ENCODE data around the gene FOXK1.

FOXK1 gene

GRCh38 chr7:4711634-4712033 lies 29.5 kb downstream of the FOXK1 start:
- peaks cover 13 to 94% (median 66%) of the 10 kb centered on the region in 11 experiments; a peak in 20 of 22 replicates for H3K36me3 ChIP-seq
- TF ChIP-seq Cebpa-rat (IDR thresholded peaks at IDR 0.05): no peak
- no peak overlapping the region for H3K9ac ChIP-seq
- peaks cover 21 to 58% (median 39%) of the 10 kb centered on the region in 10 experiments for H3K4me1 ChIP-seq
- H3K9me3 ChIP-seq (replicated peaks in 1 of 11): peaks cover 0 to 15% (median 0%) of the 10 kb centered on the region in 11 experiments; a peak in 1 of 22 replicates
- no peaks in the 10 kb centered on the region for H3K27me3 ChIP-seq
- H3K27ac ChIP-seq: peak overlapping the region in 3 of 11 experiments; percentile 2 to 56 (median 37); a peak in 3 of 22 replicates
- no peak overlapping the region for H3K4me3 ChIP-seq
- H3K4me2 ChIP-seq: peak overlapping the region in 6 of 11 experiments; percentile 7 to 66 (median 56); a peak in 7 of 22 replicates
- peaks cover 98 to 100% (median 100%) of the 10 kb centered on the region in 11 experiments for H4K20me1 ChIP-seq

GRCh38 chr7:4712281-4713182 lies 30.4 kb downstream of the FOXK1 start:
- Histone ChIP-seq H3K4me2 (peak overlapping the region; percentile 3 to 66 (median 36); a peak in 19 of 22 replicates), H3K27me3 (no peaks in the 10 kb centered on the region), H4K20me1 (peaks cover 98 to 100% (median 100%) of the 10 kb centered on the region in 11 experiments), H3K9ac (peak overlapping the region in 6 of 11 experiments; percentile 19 to 39 (median 28); a peak in 5 of 22 replicates), H3K4me1 (peaks cover 21 to 54% (median 37%) of the 10 kb centered on the region in 10 experiments), H3K36me3 (peaks cover 15 to 89% (median 68%) of the 10 kb centered on the region in 11 experiments; a peak in 20 of 22 replicates), H3K27ac (peak overlapping the region in 8 of 11 experiments; percentile 4 to 60 (median 31); a peak in 11 of 22 replicates), H3K4me3 (no peak overlapping the region), H3K9me3 (replicated peaks in 1 of 11) (peaks cover 0 to 15% (median 0%) of the 10 kb centered on the region in 11 experiments; a peak in 1 of 22 replicates)
- no peak for TF ChIP-seq Cebpa-rat (IDR thresholded peaks at IDR 0.05)

- H3K36me3 ChIP-seq: peaks cover 23 to 88% (median 73%) of the 10 kb centered on the region in 11 experiments; a peak in 21 of 22 replicates
- no peak for TF ChIP-seq Cebpa-rat (IDR thresholded peaks at IDR 0.05)
- no peaks in the 10 kb centered on the region for H3K27me3 ChIP-seq
- H3K4me1 ChIP-seq: peaks cover 21 to 54% (median 37%) of the 10 kb centered on the region in 10 experiments
- H3K27ac ChIP-seq: peak overlapping the region in 4 of 11 experiments; percentile 4 to 60 (median 36); a peak in 5 of 22 replicates
- peaks cover 98 to 100% (median 100%) of the 10 kb centered on the region in 11 experiments for H4K20me1 ChIP-seq
- H3K4me2 ChIP-seq: peak overlapping the region in 10 of 11 experiments; percentile 3 to 66 (median 42); a peak in 13 of 22 replicates
- no peak overlapping the region for H3K4me3 ChIP-seq
- H3K9me3 ChIP-seq (replicated peaks in 1 of 11): peaks cover 0 to 15% (median 0%) of the 10 kb centered on the region in 11 experiments; a peak in 1 of 22 replicates
- peak overlapping the region in 2 of 11 experiments; percentile 19 to 36; a peak in 2 of 22 replicates for H3K9ac ChIP-seq
Observed at GRCh38 chr7:4713183-4713784, 31.2 kb downstream of the FOXK1 start.

- Histone ChIP-seq H3K27ac (peak overlapping the region in 2 of 11 experiments; percentile 52 to 60; a peak in 4 of 22 replicates), H3K4me2 (peak overlapping the region in 1 of 11 experiments; percentile 66; a peak in 1 of 22 replicates), H3K36me3 (peaks cover 27 to 83% (median 68%) of the 10 kb centered on the region in 11 experiments; a peak in 21 of 22 replicates), H3K9ac (no peak overlapping the region), H4K20me1 (peaks cover 98 to 100% (median 100%) of the 10 kb centered on the region in 11 experiments), H3K27me3 (no peaks in the 10 kb centered on the region), H3K4me1 (peaks cover 21 to 54% (median 37%) of the 10 kb centered on the region in 10 experiments), H3K9me3 (replicated peaks in 1 of 11) (peaks cover 0 to 15% (median 0%) of the 10 kb centered on the region in 11 experiments; a peak in 1 of 22 replicates), H3K4me3 (no peak overlapping the region)
- no peak for TF ChIP-seq Cebpa-rat (IDR thresholded peaks at IDR 0.05)
Observed at GRCh38 chr7:4714161-4714700, 32.1 kb downstream of the FOXK1 start.

- Histone ChIP-seq H4K20me1 (peaks cover 98 to 100% (median 100%) of the 10 kb centered on the region in 11 experiments), H3K36me3 (peaks cover 20 to 82% (median 62%) of the 10 kb centered on the region in 11 experiments; a peak in 21 of 22 replicates), H3K9ac (peak overlapping the region in 1 of 11 experiments; percentile 11; a peak in 1 of 22 replicates), H3K4me3 (0 out of 20 replicates have a peak overlapping the region, but pooled peaks of 1 of the 10 experiments have one; percentile 15), H3K4me2 (peak overlapping the region in 6 of 11 experiments; percentile 13 to 60 (median 27); a peak in 10 of 22 replicates), H3K9me3 (replicated peaks in 1 of 11) (peaks cover 0 to 15% (median 0%) of the 10 kb centered on the region in 11 experiments; a peak in 1 of 22 replicates), H3K27ac (peak overlapping the region in 2 of 11 experiments; percentile 27 to 39; a peak in 3 of 22 replicates), H3K4me1 (peaks cover 23 to 56% (median 41%) of the 10 kb centered on the region in 10 experiments), H3K27me3 (no peaks in the 10 kb centered on the region)
- no peak for TF ChIP-seq Cebpa-rat (IDR thresholded peaks at IDR 0.05)
Observed at GRCh38 chr7:4714767-4715409, 32.8 kb downstream of the FOXK1 start.

GRCh38 chr7:4715410-4715776 lies 33.3 kb downstream of the FOXK1 start:
- peaks cover 98 to 100% (median 100%) of the 10 kb centered on the region in 11 experiments for H4K20me1 ChIP-seq
- 0 out of 20 replicates have a peak overlapping the region, but pooled peaks of 1 of the 10 experiments have one; percentile 15 for H3K4me3 ChIP-seq
- H3K27ac ChIP-seq: peak overlapping the region in 2 of 11 experiments; percentile 27 to 39; a peak in 3 of 22 replicates
- no peaks in the 10 kb centered on the region for H3K27me3 ChIP-seq
- 0 out of 22 replicates have a peak, but pooled peaks of 1 of the 11 experiments have one; percentile 15 for TF ChIP-seq Cebpa-rat (IDR thresholded peaks at IDR 0.05)
- peaks cover 19 to 78% (median 57%) of the 10 kb centered on the region in 11 experiments; a peak in 21 of 22 replicates for H3K36me3 ChIP-seq
- H3K9ac ChIP-seq: peak overlapping the region in 1 of 11 experiments; percentile 11; a peak in 1 of 22 replicates
- H3K4me1 ChIP-seq: peaks cover 28 to 61% (median 46%) of the 10 kb centered on the region in 10 experiments
- peaks cover 0 to 15% (median 0%) of the 10 kb centered on the region in 11 experiments; a peak in 1 of 22 replicates for H3K9me3 ChIP-seq (replicated peaks in 1 of 11)
- peak overlapping the region in 6 of 11 experiments; percentile 13 to 60 (median 27); a peak in 10 of 22 replicates for H3K4me2 ChIP-seq

DNA sequence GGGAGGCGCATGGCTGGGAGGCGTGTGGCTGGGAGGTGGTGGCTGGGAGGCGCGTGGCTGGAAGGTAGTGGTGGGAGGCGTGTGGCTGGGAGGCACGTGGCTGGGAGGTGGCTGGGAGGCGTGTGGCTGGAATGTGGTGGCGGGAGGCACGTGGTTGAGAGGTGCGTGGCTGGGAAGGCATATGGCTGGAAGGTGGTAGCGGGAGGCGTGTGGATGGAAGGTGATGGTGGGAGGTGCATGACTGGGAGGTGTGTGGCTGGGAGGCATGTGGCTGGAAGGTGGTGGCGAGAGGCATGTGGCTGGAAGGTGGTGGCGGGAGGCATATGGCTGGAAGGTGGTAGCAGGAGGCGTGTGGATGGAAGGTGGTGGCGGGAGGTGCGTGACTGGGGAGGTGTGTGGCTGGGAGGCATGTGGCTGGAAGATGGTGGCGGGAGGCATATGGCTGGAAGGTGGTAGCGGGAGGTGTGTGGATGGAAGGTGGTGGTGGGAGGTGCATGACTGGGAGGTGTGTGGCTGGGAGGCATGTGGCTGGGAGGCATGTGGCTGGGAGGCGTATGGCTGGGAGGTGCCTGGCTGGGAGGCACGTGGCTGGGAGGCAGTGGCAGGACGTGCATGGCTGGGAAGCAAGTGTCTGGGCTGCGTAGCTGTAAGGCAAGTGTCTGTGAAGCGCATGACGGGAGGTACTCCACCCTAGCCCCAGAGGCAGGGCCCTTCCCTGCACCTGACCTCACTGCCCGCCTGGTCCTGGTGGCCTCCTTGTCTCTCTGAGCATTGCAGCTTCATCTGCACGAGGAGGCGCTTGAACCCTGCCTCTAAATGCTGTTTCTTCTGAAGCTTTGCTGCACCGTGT lies 35.1 kb downstream of the FOXK1 start:
- Histone ChIP-seq H3K9ac (no peak overlapping the region), H3K27me3 (no peaks in the 10 kb centered on the region), H3K4me3 (no peak overlapping the region), H3K4me1 (peaks cover 23 to 60% (median 43%) of the 10 kb centered on the region in 10 experiments), H3K36me3 (peaks cover 20 to 76% (median 54%) of the 10 kb centered on the region in 11 experiments; a peak in 21 of 22 replicates), H3K4me2 (no peak overlapping the region), H4K20me1 (peaks cover 98 to 100% (median 100%) of the 10 kb centered on the region in 11 experiments), H3K9me3 (replicated peaks in 1 of 11) (peaks cover 0 to 15% (median 0%) of the 10 kb centered on the region in 11 experiments; a peak in 1 of 22 replicates), H3K27ac (no peak overlapping the region)
- no peak for TF ChIP-seq Cebpa-rat (IDR thresholded peaks at IDR 0.05)

All from BLaER1 treated with 17β-estradiol and CSF1 and Interleukin-3, amounts not matched to agents 10 nM and 100 nM (cell line).